DMS79 (cell line): Measurements from ENCODE around the gene HPRT1.

Experiments
- DNase-seq: peaks from one replicate; lab custom pipeline; 2025; lab: John Stamatoyannopoulos, UW

Gene HPRT1

GRCh38 chrX:134543288-134543687 is 83.3 kb downstream of the HPRT1 start:
- no peak for DNase-seq

GRCh38 chrX:134544135-134544512 is 84.2 kb downstream of the HPRT1 start:
- no peak for DNase-seq

- no peak for DNase-seq
Measured at GRCh38 chrX:134544513-134545151, 84.7 kb downstream of the HPRT1 start.

- no peak for DNase-seq
Measured at GRCh38 chrX:134545510-134545909, 85.5 kb downstream of the HPRT1 start.

- DNase-seq = no peak
Measured at GRCh38 chrX:134546187-134546586, 86.2 kb downstream of the HPRT1 start.

GRCh38 chrX:134547047-134547679 is 87.2 kb downstream of the HPRT1 start:
- DNase-seq = no peak

- DNase-seq = no peak
Measured at GRCh38 chrX:134548257-134549201, 88.6 kb downstream of the HPRT1 start.
